Measurements from ENCODE around the gene TACC2.

GRCh38 chr10:122259075-122259466 lies 270.1 kb downstream of the TACC2 start:
- no peak for TF ChIP-seq CTCF (IDR thresholded peaks at IDR 0.05; ENCODE audit: insufficient read depth, low read length, poor library complexity, severe bottlenecking)
- no peak for TF ChIP-seq EZH2phosphoT487 (conservative IDR thresholded peaks at IDR 0.05; ENCODE audit: low read length)
